PFSK-1 (cell line): ENCODE results near the gene TMEM163.

Experiments
- FOXP2 ChIP-seq: optimal IDR thresholded peaks from 2 replicates; pipeline ENCODE3; 2011; ENCODE audit warnings: borderline replicate concordance, control low read depth, inconsistent platforms; ENCODE audit not compliant: insufficient read depth; ENCODE audit errors: extremely low read length, extremely low read depth
- POLR2AphosphoS5 ChIP-seq: IDR thresholded peaks from 2 replicates; pipeline ENCODE4 v1.6.1; 2012; ENCODE audit warnings: low read depth, mild to moderate bottlenecking, control low read depth, low read length, moderate library complexity
- SIN3A ChIP-seq: IDR thresholded peaks from 2 replicates; pipeline ENCODE4 v1.6.1; 2012; ENCODE audit warnings: mild to moderate bottlenecking, low read length, moderate library complexity, borderline replicate concordance; ENCODE audit not compliant: insufficient read depth
- TAF1 ChIP-seq: IDR thresholded peaks from 2 replicates; pipeline ENCODE4 v1.6.1; 2012; ENCODE audit warnings: low read length, control low read depth, borderline replicate concordance; ENCODE audit not compliant: insufficient read depth
- TF ChIP-seq, protein P1 (sequence below), 2 experiments: IDR thresholded peaks; 2 replicates each; pipeline versions ENCODE4 v1.6.1 to v1.8.0; 2011 to 2012; ENCODE audit warnings: low read depth in 2 of 2, low read length in 2 of 2, control low read depth in 1 of 2, inconsistent platforms in 1 of 2, mild to moderate bottlenecking in 1 of 2, moderate library complexity in 1 of 2; ENCODE audit not compliant: insufficient read depth in 1 of 2

The TMEM163 gene

GRCh38 chr2:134739879-134740301 lies 21.1 kb upstream of the TMEM163 start:
- TF ChIP-seq POLR2AphosphoS5 (no peak), TAF1 (no peak), SIN3A (no peak), FOXP2 (no peak)
- TF ChIP-seq, protein P1, sequence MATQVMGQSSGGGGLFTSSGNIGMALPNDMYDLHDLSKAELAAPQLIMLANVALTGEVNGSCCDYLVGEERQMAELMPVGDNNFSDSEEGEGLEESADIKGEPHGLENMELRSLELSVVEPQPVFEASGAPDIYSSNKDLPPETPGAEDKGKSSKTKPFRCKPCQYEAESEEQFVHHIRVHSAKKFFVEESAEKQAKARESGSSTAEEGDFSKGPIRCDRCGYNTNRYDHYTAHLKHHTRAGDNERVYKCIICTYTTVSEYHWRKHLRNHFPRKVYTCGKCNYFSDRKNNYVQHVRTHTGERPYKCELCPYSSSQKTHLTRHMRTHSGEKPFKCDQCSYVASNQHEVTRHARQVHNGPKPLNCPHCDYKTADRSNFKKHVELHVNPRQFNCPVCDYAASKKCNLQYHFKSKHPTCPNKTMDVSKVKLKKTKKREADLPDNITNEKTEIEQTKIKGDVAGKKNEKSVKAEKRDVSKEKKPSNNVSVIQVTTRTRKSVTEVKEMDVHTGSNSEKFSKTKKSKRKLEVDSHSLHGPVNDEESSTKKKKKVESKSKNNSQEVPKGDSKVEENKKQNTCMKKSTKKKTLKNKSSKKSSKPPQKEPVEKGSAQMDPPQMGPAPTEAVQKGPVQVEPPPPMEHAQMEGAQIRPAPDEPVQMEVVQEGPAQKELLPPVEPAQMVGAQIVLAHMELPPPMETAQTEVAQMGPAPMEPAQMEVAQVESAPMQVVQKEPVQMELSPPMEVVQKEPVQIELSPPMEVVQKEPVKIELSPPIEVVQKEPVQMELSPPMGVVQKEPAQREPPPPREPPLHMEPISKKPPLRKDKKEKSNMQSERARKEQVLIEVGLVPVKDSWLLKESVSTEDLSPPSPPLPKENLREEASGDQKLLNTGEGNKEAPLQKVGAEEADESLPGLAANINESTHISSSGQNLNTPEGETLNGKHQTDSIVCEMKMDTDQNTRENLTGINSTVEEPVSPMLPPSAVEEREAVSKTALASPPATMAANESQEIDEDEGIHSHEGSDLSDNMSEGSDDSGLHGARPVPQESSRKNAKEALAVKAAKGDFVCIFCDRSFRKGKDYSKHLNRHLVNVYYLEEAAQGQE (IDR thresholded peaks at IDR 0.05; ENCODE audit: insufficient read depth in 1 of 2, low read depth in 2 of 2, low read length in 2 of 2) = no peak

DNA sequence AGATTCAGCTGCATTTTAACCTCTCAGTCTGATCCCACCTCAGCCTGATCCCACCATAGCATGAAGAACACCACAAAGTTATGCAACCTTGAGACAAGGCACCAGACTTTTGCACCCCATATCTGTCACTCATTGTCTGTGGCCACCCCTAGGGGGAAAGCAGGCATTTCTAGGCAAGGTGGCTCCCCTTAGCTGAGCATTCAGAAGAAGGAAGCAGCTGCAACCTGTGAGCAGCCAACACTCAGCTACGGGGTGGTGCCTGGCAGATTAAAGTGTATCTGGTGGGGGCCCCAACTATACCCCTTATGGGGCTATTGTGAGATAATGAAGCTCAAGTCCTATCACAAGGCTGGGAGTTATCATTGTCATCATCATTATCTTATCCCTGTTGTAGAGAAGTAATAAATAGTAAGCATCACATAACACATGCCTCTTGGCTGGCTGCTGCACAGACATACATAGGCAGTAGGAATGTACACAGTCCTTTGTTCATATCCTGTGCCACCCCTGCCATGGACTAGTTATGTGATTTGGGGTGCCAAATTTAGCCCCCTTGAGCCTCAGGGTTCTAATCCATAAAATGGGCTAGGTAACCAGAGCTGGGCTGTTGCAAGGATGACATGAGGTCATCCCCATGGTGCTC lies 20.6 kb upstream of the TMEM163 start:
- no peak for TF ChIP-seq POLR2AphosphoS5
- TF ChIP-seq, protein P1 (IDR thresholded peaks at IDR 0.05; ENCODE audit: insufficient read depth in 1 of 2, low read depth in 2 of 2, low read length in 2 of 2) = no peak
- TF ChIP-seq FOXP2 = no peak
- no peak for TF ChIP-seq SIN3A
- TF ChIP-seq TAF1 = no peak

- TF ChIP-seq, protein P1 (IDR thresholded peaks at IDR 0.05; ENCODE audit: insufficient read depth in 1 of 2, low read depth in 2 of 2, low read length in 2 of 2) = no peak
- TF ChIP-seq FOXP2 (no peak), SIN3A (no peak), POLR2AphosphoS5 (no peak), TAF1 (no peak)
Measured at GRCh38 chr2:134738141-134738870, 19.5 kb upstream of the TMEM163 start.

DNA sequence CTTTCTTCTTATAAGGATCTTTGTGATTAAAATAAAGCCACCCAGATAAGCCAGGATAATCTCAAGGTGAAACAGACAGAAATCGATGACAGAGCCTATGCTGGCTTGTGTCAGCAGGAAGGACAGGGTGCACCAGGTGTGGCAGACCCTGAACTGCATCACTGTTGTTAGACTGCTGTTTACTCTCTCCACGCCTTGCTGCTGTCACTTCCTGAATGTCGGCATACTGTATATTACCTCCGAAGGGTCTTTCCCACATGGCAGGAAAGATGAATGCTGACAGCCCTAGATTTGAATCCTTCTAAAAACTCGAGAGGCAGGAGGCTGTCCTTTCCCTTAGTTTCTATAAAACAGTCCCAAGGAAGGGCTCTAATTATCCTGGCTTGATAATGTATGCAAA lies 18.9 kb upstream of the TMEM163 start:
- TF ChIP-seq TAF1 (no peak), POLR2AphosphoS5 (no peak), FOXP2 (no peak), SIN3A (no peak)
- TF ChIP-seq, protein P1 (IDR thresholded peaks at IDR 0.05; ENCODE audit: insufficient read depth in 1 of 2, low read depth in 2 of 2, low read length in 2 of 2) = no peak
